Neural cell (in vitro differentiated cells): Measurements from ENCODE around the gene CNDP2. TPM values are rescaled to one million over a fixed set of nuclear protein-coding genes. Genes with fewer than 3 reads are reported as not detected.

ENCODE experiments used
- H2AFZ ChIP-seq: fragments of 200-600, 300-800 bp; sonication (generic), shearing (Covaris generic); 2 replicates; pipeline ENCODE4 v1.6.0; 2014; ENCODE audit warnings: low read depth, mild to moderate bottlenecking, antibody characterized with exemption, low read length, moderate library complexity
- H3F3A ChIP-seq: fragments of 200-600 bp; shearing (Covaris generic); 2 replicates; pipeline ENCODE4 v1.6.1; 2016; ENCODE audit warnings: mild to moderate bottlenecking, moderate library complexity, mixed read lengths, antibody characterized with exemption, low read length; ENCODE audit not compliant: insufficient read depth, poor library complexity, severe bottlenecking
- H3K27ac ChIP-seq: fragments of 200-600, 300-800 bp; sonication (generic), shearing (Covaris generic); 2 replicates; pipeline ENCODE4 v1.5.1; 2014; ENCODE audit warnings: mild to moderate bottlenecking, low read length, moderate library complexity
- H3K27me3 ChIP-seq: fragments of 300-800, 200-600 bp; sonication (generic), shearing (Covaris generic); 2 replicates; pipeline ENCODE4 v1.6.0; 2014; ENCODE audit warnings: mild to moderate bottlenecking, low read depth, low read length, moderate library complexity; ENCODE audit not compliant: insufficient read depth
- H3K36me3 ChIP-seq: fragments of 300-800, 200-600 bp; sonication (generic), shearing (Covaris generic); 2 replicates; pipeline ENCODE4 v1.5.1; 2014; ENCODE audit warnings: mild to moderate bottlenecking, antibody characterized with exemption, low read length, moderate library complexity; ENCODE audit not compliant: insufficient read depth
- H3K4me2 ChIP-seq: fragments of 300-800, 200-600 bp; sonication (generic), shearing (Covaris generic); 2 replicates; pipeline ENCODE4 v1.6.0; 2014; ENCODE audit warnings: mild to moderate bottlenecking, low read length
- H3K4me3 ChIP-seq: fragments of 300-800, 200-600 bp; sonication (generic), shearing (Covaris generic); 2 replicates; pipeline ENCODE4 v1.5.1; 2014; ENCODE audit warnings: mild to moderate bottlenecking, low read length, moderate library complexity
- H3K79me2 ChIP-seq: fragments of 200-600 bp; shearing (Covaris generic); replicated peaks from 2 replicates; pipeline ENCODE4 v1.6.0; 2014; ENCODE audit warnings: mild to moderate bottlenecking, low read length, moderate library complexity; ENCODE audit not compliant: insufficient read depth
- H3K9ac ChIP-seq: fragments of 300-800, 200-600 bp; sonication (generic), shearing (Covaris generic); 2 replicates; pipeline ENCODE4 v1.6.1; 2016; ENCODE audit warnings: mild to moderate bottlenecking, low read length, mixed read lengths
- H3K9me2 ChIP-seq: fragments of 200-600 bp; shearing (Covaris generic); 2 replicates; pipeline ENCODE4 v1.6.1; 2016; ENCODE audit warnings: mild to moderate bottlenecking, low read length, mixed read lengths; ENCODE audit not compliant: insufficient read depth
- H3K9me3 ChIP-seq: fragments of 200-600, 300-800 bp; sonication (generic), shearing (Covaris generic); 2 replicates; pipeline ENCODE4 v1.6.1; 2016; ENCODE audit warnings: mild to moderate bottlenecking, mixed run types, low read length, moderate library complexity, mixed read lengths
- H4K20me1 ChIP-seq: fragments of 200-600 bp; shearing (Covaris generic); 2 replicates; pipeline ENCODE4 v1.6.1; 2016; ENCODE audit warnings: mild to moderate bottlenecking, mixed run types; ENCODE audit not compliant: insufficient read depth
- CTCF ChIP-seq: fragments of 450-650 bp; IDR thresholded peaks from 2 replicates; pipeline ENCODE4 v1.5.1; 2014; ENCODE audit warnings: antibody characterized with exemption, mild to moderate bottlenecking, moderate library complexity; ENCODE audit not compliant: poor library complexity, severe bottlenecking
- EP300 ChIP-seq: fragments of 450-650 bp; conservative IDR thresholded peaks from 2 replicates; pipeline ENCODE4 v1.6.1; 2014; ENCODE audit warnings: antibody characterized with exemption, mild to moderate bottlenecking, moderate library complexity; ENCODE audit not compliant: poor library complexity, severe bottlenecking
- EZH2 ChIP-seq: fragments of 200-600, 300-800 bp; shearing (Covaris generic), sonication (generic); IDR thresholded peaks from 2 replicates; pipeline ENCODE4 v1.6.1; 2014; ENCODE audit warnings: antibody characterized with exemption, low read length, borderline replicate concordance, mild to moderate bottlenecking; ENCODE audit not compliant: insufficient read depth, poor library complexity, severe bottlenecking
- MXI1 ChIP-seq: fragments of 450-650 bp; conservative IDR thresholded peaks from 2 replicates; pipeline ENCODE4 v1.6.1; 2014; ENCODE audit warnings: antibody characterized with exemption, mild to moderate bottlenecking; ENCODE audit not compliant: poor library complexity, severe bottlenecking
- POLR2AphosphoS5 ChIP-seq: IDR thresholded peaks from 2 replicates; pipeline ENCODE4 v1.6.1; 2012
- RAD21 ChIP-seq: fragments of 450-650 bp; conservative IDR thresholded peaks from 2 replicates; pipeline ENCODE4 v1.6.1; 2014; ENCODE audit warnings: antibody characterized with exemption, mild to moderate bottlenecking, moderate library complexity
- SMC3 ChIP-seq: fragments of 450-650 bp; conservative IDR thresholded peaks from 2 replicates; pipeline ENCODE4 v1.6.1; 2014; ENCODE audit warnings: antibody characterized with exemption, mild to moderate bottlenecking, moderate library complexity; ENCODE audit not compliant: poor library complexity
- TAF1 ChIP-seq: IDR thresholded peaks from 2 replicates; pipeline ENCODE4 v1.6.1; 2012; ENCODE audit warnings: low read depth
- polyA plus RNA-seq: library from polyadenylated mRNA; depleted of rRNA; stranded (reverse); fragments of >200 nt; gene quantifications from 2 replicates; pipeline ENCODE4 v1.2.3, GENCODE V29; 2014
- TF ChIP-seq, protein P1 (sequence below): IDR thresholded peaks from 2 replicates; pipeline ENCODE4 v1.6.1; 2012; ENCODE audit warnings: borderline replicate concordance

The CNDP2 gene
- polyA plus RNA-seq, 1 donor from 2014 or later: 35.7 TPM

GRCh38 chr18:74494514-74494913, 1.6 kb upstream of the CNDP2 start:
- TF ChIP-seq MXI1: no peak
- TF ChIP-seq EP300: no peak
- TF ChIP-seq SMC3: no peak
- Histone ChIP-seq H3K36me3 (no peaks in the 10 kb centered on the region), H2AFZ (no peak overlapping the region), H3F3A (no peaks in the 10 kb centered on the region), H3K27ac (no peak overlapping the region), H3K9me3 (no peaks in the 10 kb centered on the region), H3K9me2 (no peaks in the 10 kb centered on the region), H3K4me3 (no peak overlapping the region), H3K79me2 (peaks cover 21% of the 10 kb centered on the region), H4K20me1 (no peaks in the 10 kb centered on the region), H3K4me2 (no peak overlapping the region), H3K9ac (no peak overlapping the region), H3K27me3 (no peaks in the 10 kb centered on the region)

DNA sequence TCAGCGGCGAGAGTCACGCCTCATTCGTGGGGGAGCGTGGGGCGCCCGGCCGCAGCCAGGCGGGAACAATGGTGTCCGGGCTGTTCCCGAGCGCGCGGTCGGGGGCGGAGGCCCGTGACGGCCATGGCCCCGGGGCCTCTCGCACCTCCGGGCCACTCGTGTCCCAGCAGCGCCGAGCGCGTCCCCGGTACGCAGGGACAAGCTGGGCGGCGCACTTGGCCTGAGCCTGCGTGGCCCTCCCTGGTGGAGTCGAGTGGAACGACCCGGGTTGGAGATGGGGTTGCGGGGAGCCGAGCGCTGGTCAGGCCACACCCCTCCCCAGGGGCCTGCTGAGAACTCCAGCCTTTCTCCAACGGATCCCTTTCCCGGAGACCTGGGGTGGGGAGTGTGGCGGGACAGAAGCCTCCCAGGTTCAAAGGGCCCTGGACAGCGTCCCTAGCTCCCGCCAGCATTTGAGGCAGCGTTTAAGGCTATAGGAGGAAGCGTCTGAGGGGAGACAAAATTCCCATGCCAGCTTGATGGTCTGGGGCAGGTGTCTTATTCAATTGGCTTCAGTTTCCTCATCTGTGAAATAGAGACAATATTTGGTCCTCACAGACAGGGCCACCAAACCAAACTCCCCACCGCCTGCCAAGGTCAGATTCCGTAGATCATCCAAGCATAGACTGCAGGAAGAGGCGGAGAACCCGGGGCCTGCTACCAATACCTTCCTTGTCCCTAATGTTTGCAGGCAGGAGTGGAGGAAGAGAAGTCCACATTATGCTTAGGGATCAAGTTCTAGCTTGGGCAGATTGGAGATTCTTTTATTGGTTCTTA, 553 bp downstream of the CNDP2 start:
- Histone ChIP-seq H2AFZ (peak overlapping the region; percentile 91), H3F3A (no peaks in the 10 kb centered on the region), H3K9me2 (no peaks in the 10 kb centered on the region), H3K79me2 (peaks cover 21% of the 10 kb centered on the region), H4K20me1 (no peaks in the 10 kb centered on the region), H3K9ac (peak overlapping the region; percentile 94), H3K4me3 (peak overlapping the region; percentile 100), H3K4me2 (peak overlapping the region; percentile 98), H3K36me3 (no peaks in the 10 kb centered on the region), H3K9me3 (no peaks in the 10 kb centered on the region), H3K27me3 (no peaks in the 10 kb centered on the region), H3K27ac (peak overlapping the region; percentile 75)
- TF ChIP-seq MXI1: peak; percentile 59
- TF ChIP-seq CTCF: peak; percentile 44
- TF ChIP-seq, protein P1, sequence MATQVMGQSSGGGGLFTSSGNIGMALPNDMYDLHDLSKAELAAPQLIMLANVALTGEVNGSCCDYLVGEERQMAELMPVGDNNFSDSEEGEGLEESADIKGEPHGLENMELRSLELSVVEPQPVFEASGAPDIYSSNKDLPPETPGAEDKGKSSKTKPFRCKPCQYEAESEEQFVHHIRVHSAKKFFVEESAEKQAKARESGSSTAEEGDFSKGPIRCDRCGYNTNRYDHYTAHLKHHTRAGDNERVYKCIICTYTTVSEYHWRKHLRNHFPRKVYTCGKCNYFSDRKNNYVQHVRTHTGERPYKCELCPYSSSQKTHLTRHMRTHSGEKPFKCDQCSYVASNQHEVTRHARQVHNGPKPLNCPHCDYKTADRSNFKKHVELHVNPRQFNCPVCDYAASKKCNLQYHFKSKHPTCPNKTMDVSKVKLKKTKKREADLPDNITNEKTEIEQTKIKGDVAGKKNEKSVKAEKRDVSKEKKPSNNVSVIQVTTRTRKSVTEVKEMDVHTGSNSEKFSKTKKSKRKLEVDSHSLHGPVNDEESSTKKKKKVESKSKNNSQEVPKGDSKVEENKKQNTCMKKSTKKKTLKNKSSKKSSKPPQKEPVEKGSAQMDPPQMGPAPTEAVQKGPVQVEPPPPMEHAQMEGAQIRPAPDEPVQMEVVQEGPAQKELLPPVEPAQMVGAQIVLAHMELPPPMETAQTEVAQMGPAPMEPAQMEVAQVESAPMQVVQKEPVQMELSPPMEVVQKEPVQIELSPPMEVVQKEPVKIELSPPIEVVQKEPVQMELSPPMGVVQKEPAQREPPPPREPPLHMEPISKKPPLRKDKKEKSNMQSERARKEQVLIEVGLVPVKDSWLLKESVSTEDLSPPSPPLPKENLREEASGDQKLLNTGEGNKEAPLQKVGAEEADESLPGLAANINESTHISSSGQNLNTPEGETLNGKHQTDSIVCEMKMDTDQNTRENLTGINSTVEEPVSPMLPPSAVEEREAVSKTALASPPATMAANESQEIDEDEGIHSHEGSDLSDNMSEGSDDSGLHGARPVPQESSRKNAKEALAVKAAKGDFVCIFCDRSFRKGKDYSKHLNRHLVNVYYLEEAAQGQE: peak; percentile 41
- no peak for TF ChIP-seq TAF1

DNA sequence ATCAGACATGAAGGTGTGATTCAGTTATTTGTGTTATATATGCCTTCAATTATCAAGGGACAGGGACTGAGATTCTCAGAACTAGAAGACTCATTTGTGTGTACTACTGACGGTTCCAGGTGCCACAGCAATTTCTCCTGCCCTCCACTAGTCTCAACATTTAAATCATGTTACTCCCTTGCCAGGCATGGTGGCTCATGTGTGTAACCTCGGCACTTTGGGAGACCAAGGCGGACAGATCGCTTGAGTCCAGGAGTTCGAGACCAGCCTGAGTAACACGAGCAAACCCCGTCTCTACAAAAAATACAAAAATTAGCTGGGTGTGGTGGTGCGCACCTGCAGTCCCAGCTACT, 1.1 kb downstream of the CNDP2 start:
- peak overlapping the region; percentile 75 for H3K27ac ChIP-seq
- H3K4me3 ChIP-seq: peak overlapping the region; percentile 100
- no peaks in the 10 kb centered on the region for H3K9me3 ChIP-seq
- H2AFZ ChIP-seq: peak overlapping the region; percentile 91
- peaks cover 21% of the 10 kb centered on the region for H3K79me2 ChIP-seq
- no peaks in the 10 kb centered on the region for H3F3A ChIP-seq
- no peaks in the 10 kb centered on the region for H3K36me3 ChIP-seq
- H3K4me2 ChIP-seq: peak overlapping the region; percentile 98
- no peaks in the 10 kb centered on the region for H3K27me3 ChIP-seq
- H3K9me2 ChIP-seq: no peaks in the 10 kb centered on the region
- TF ChIP-seq, protein P1: no peak
- TF ChIP-seq POLR2AphosphoS5 (no peak), TAF1 (no peak), EZH2 (no peak), CTCF (no peak), SMC3 (no peak), EP300 (no peak), MXI1 (no peak), RAD21 (no peak)
- H4K20me1 ChIP-seq: no peaks in the 10 kb centered on the region
- H3K9ac ChIP-seq: peak overlapping the region; percentile 94
